GM12892 (cell line): ENCODE results near the gene ERGIC1.

Experiments
- POLR2A ChIP-seq: IDR thresholded peaks from 2 replicates; pipeline ENCODE4 v1.6.1; 2011; ENCODE audit warnings: low read depth, low read length, control low read depth
- POLR2AphosphoS5 ChIP-seq: IDR thresholded peaks from 2 replicates; pipeline ENCODE4 v1.6.1; 2011; ENCODE audit warnings: low read depth, low read length, control low read depth
- TAF1 ChIP-seq: IDR thresholded peaks from 2 replicates; pipeline ENCODE4 v1.6.1; 2011; ENCODE audit warnings: low read depth, mild to moderate bottlenecking, control low read depth, low read length, borderline replicate concordance

GRCh38 chr5:172958331-172959046 lies 124.4 kb downstream of the ERGIC1 start:
- TF ChIP-seq POLR2A, result no peak
- TF ChIP-seq POLR2AphosphoS5, result no peak
- no peak for TF ChIP-seq TAF1
